Muscle layer of duodenum (tissue), 2 donors: Measurements from ENCODE around the gene ZNF85.
"Not testable (repeated sequence)": the region's sequence is repeated elsewhere in the genome, so short reads cannot be mapped to it uniquely, and the experiment has no call there.

Source experiments
- H3K27ac ChIP-seq: one replicate; pipeline ENCODE4 v1.7.0; 2013; ENCODE audit warnings: mild to moderate bottlenecking, low read length
- H3K27me3 ChIP-seq: one replicate; pipeline ENCODE4 v1.7.0; 2013; ENCODE audit warnings: low read depth, mild to moderate bottlenecking, control low read depth, low read length
- H3K36me3 ChIP-seq, 2 donors: one replicate each; pipeline ENCODE4 v1.7.0; 2013; ENCODE audit warnings: low read length in 2 of 2, control low read depth in 1 of 2, mild to moderate bottlenecking in 1 of 2; ENCODE audit not compliant: insufficient read depth in 2 of 2, control insufficient read depth in 1 of 2
- H3K4me1 ChIP-seq, 2 donors: one replicate each; pipeline ENCODE4 v1.7.0; 2013; ENCODE audit warnings: low read length in 2 of 2, mild to moderate bottlenecking in 2 of 2, control low read depth in 1 of 2, moderate library complexity in 1 of 2; ENCODE audit not compliant: insufficient read depth in 2 of 2, control insufficient read depth in 1 of 2
- H3K4me3 ChIP-seq, 2 donors: one replicate each; pipeline ENCODE4 v1.7.0; 2013; ENCODE audit warnings: low read length in 2 of 2, low read depth in 1 of 2, mild to moderate bottlenecking in 1 of 2
- H3K9me3 ChIP-seq, 2 donors: one replicate each; pipeline ENCODE4 v1.7.0; 2013; ENCODE audit warnings: low read length in 2 of 2, control low read depth in 1 of 2, mild to moderate bottlenecking in 1 of 2; ENCODE audit not compliant: control insufficient read depth in 1 of 2
- donor health status: healthy.

Gene ZNF85

DNA sequence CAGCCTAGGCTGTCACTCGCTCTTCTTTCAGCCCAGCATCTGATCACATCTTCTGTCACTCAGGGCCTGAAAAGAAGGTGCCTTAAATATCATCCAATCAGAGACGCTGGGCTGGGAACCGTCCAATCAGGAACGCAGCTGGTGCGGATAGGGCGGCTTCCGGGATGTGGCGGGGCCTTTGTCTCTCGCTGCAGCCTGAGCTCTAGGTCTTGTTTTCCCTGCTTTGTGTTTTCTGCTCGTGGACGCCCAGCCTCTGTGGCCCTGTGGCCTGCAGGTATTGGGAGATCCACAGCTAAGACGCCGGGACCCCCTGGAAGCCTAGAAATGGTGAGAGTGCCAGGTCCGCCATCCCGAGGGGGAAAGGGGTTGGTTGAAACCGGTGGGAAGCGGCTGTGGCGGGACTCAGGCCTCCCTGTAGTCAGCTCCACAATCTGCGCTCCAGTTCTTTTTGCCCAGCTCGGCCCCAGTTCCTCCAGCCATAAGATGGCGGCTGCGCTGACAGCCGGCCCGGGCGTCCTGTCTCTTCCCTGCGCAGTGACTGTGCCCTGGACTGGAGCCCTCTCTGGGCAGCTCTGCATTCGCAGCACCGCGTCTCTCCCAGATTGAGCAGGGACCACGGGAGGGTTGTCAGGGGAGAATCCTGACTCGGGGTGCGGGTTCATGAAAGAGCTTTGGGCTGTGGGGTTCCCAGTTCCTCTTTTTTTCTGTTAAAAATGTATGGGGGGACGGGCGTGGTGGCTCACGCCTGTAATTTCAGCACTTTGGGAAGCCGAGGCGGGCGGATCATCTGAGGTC lies at the start of gene ZNF85:
ZNF85 (plus strand) TSS at position 175 of the 795 bp plus-strand sequence; CDS start at position 325, 150 bp downstream.
- Histone ChIP-seq H3K27me3 (no peaks in the 10 kb centered on the region), H3K36me3 (peaks cover 0 to 9% of the 10 kb centered on the region in 2 donors), H3K4me3 (peak within 1 kb of the TSS; percentile 76 to 91), H3K27ac (peak within 1 kb of the TSS; percentile 39), H3K4me1 (peaks cover 0 to 4% of the 10 kb centered on the region in 2 donors), H3K9me3 (no peaks in the 10 kb centered on the region)

DNA sequence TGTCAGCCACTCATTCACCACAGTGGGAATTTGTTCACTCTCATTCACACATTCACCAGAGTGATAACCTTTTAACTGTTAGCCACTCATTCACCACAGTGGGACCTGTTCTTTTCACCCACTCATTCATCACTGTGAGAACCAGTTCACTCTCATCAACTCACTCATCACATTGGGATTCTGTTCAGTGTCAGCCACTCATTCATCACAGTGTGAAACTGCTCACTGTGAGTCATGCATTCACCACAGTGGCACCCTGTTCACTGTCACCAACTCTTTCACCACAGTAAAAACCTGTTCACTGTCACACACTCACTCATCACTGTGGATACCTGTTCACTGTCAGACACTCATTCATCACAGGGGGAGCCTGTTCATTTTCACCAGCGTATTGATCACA lies 43.5 kb upstream of the ZNF85 start:
- Histone ChIP-seq H3K4me1 (no peaks in the 10 kb centered on the region), H3K27ac (no peak overlapping the region), H3K36me3 (no peaks in the 10 kb centered on the region), H3K9me3 (peaks cover 6 to 55% of the 10 kb centered on the region in 2 donors), H3K4me3 (no peak overlapping the region), H3K27me3 (no peaks in the 10 kb centered on the region)

DNA sequence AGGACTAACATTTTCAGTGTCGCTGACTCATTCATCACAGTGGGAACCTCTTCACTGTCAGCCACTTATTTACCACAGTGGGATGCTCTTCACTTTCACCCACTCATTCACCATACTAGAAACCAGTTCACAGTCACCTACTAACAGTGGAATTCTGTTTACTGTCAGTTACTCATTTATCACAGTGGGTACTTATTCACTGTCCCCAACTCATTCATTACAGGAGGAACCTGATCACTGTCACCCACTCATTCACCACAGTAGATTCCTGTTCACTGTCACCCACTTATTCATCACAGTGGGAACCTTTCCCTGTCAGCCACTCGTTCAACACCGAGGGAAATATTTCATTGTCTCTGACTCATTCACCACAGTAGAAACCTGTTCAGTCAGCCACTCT lies 10.1 kb upstream of the ZNF85 start:
- Histone ChIP-seq H3K4me1 (no peaks in the 10 kb centered on the region), H3K9me3 (peaks cover 3 to 13% of the 10 kb centered on the region in 2 donors), H3K4me3 (no peak overlapping the region), H3K27ac (no peak overlapping the region), H3K27me3 (no peaks in the 10 kb centered on the region), H3K36me3 (no peaks in the 10 kb centered on the region)

DNA sequence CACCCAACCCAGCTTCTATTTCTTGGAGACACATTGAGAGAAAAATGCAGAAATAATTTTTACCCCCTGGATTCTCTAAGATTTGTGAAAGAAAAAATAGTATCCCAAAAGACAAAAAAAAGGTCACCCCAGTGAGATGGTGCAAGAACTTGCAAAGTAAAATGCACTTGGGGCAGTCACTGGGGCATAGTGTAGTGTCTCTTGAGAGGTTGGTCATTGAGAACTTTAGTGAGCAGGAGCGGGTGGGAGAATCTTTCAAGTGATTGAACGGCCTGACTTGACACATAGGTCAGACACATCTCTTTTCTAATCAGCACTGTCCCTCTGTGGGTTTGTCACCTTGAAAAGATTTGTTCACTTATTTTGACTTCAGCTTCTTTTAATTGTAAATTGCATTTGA lies 2.4 kb downstream of the ZNF85 start:
- Histone ChIP-seq H3K4me3 (no peak overlapping the region), H3K27ac (no peak overlapping the region), H3K36me3 (peaks cover 0 to 14% of the 10 kb centered on the region in 2 donors), H3K9me3 (no peaks in the 10 kb centered on the region), H3K4me1 (peaks cover 0 to 4% of the 10 kb centered on the region in 2 donors), H3K27me3 (no peaks in the 10 kb centered on the region)

DNA sequence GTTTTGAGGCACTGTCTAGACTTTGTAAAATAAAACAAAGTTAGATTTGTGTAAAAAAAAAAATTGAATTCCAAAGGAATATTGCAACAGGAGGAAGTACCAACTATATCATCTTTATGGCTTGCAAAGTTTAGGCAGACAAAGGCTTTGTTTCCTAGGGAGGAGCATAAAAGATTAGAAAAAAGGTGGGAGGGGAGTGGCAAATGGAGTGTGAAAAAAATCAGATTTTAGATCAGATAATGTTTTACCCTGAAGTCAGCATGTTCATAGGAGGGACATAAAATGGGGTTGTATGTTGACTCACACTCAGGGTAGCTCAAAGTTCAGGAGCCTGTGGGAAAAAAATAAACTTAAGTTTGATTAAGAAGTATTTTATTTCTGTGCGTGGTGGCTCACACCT lies 3.7 kb downstream of the ZNF85 start:
- Histone ChIP-seq H3K27ac (no peak overlapping the region), H3K9me3 (no peaks in the 10 kb centered on the region), H3K36me3 (peaks cover 0 to 14% of the 10 kb centered on the region in 2 donors), H3K4me1 (peaks cover 0 to 4% of the 10 kb centered on the region in 2 donors), H3K4me3 (no peak overlapping the region), H3K27me3 (no peaks in the 10 kb centered on the region)

DNA sequence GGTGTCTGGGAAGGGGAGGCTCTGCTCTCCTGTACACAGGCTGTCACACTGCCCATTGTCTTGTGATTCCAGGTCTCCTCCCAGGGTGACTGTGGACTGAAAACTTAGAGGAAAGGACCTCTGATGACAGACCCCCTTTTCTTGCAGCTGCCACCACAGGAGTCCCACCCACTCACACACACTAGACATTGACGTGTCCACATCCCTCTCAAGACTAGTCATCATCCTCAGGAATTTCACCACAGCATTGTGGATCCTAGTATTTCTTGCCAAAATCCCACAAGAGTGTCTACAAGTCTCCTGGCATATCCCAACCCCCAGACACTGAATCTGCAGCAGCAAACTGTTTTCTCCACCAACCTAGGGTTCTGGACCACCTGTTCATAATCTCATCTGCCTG lies 5.3 kb downstream of the ZNF85 start:
- no peak overlapping the region for H3K27ac ChIP-seq
- H3K4me1 ChIP-seq: no peaks in the 10 kb centered on the region
- no peaks in the 10 kb centered on the region for H3K9me3 ChIP-seq
- H3K4me3 ChIP-seq: no peak overlapping the region
- H3K27me3 ChIP-seq: no peaks in the 10 kb centered on the region
- peaks cover 0 to 11% of the 10 kb centered on the region in 2 donors for H3K36me3 ChIP-seq

DNA sequence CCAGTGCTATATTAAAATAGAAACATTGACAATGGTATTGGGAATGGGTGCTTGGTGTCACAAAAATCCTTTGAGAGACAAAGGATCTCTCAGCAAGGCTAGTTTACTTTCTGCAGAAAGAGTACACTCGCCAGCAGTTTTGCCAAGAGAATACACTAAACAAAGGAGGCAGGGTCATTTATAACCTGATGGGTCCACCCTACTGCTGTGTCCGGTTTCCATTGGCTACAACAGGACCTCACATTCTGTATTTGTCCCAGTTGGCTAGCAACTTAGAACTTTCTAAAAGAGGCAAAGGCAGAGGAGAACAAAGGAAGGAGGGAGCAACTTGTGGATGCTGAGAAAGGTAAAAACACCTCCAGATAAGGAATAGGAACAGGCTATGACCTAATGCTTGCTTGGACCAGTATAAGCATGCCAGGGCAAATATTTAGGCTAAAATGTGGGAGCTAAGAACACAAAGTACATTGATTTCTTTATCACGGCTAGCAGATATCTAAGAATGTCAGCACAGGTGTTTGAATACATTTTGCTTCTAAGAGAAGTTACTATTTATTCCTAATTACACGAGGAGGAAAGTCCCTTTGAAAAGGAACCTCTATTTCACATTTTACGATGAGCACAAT lies 13.4 kb downstream of the ZNF85 start:
- not testable (repeated sequence) for H3K4me1 ChIP-seq, H3K9me3 ChIP-seq, H3K27ac ChIP-seq, H3K27me3 ChIP-seq, H3K4me3 ChIP-seq
- peaks cover 0 to 15% of the 10 kb centered on the region in 2 donors for H3K36me3 ChIP-seq

DNA sequence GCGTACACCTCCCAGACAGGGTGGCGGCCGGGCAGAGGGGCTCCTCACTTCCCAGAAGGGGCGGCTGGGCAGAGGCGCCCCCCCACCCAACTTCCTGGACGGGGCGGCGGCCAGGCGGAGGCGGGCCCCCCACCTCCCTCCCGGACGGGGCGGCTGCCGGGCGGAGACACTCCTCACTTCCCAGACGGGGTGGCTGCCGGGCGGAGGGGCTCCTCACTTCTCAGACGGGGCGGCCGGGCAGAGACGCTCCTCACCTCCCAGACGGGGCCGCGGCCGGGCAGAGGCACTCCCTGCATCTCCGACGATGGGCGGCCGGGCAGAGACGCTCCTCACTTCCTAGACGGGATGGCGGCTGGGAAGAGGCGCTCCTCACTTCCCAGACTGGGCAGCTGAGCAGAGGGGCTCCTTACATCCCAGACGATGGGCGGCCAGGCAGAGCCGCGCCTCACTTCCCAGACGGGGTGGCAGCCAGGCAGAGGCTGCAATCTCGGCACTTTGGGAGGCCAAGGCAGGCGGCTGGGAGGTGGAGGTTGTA lies 29.6 kb downstream of the ZNF85 start:
- H3K9me3 ChIP-seq: peaks cover 6 to 22% of the 10 kb centered on the region in 2 donors
- not testable (repeated sequence) for H3K4me1 ChIP-seq, H3K27me3 ChIP-seq, H3K4me3 ChIP-seq, H3K27ac ChIP-seq
- H3K36me3 ChIP-seq: peaks cover 8 to 18% of the 10 kb centered on the region in 2 donors

DNA sequence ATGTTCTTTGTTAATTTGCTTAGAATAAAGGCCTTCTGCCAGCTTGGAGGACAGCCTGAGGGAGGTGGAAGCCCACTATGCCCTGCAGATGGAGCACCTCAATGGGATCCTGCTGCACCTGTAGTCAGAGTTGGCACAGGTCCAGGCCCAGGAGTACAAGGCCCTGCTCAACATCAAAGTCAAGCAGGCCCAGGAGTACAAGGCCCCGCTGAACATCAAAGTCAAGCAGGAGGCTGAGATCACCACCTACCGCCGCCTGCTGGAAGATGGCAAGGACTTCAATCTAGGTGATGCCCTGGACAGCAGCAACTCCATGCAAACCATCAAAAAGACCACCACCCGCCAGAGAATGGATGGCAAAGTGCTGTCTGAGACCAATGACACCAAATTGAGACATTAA lies 41.7 kb downstream of the ZNF85 start:
- H3K36me3 ChIP-seq: no peaks in the 10 kb centered on the region
- peaks cover 0 to 6% of the 10 kb centered on the region in 2 donors for H3K9me3 ChIP-seq
- H3K4me3 ChIP-seq: no peak overlapping the region
- no peaks in the 10 kb centered on the region for H3K27me3 ChIP-seq
- no peak overlapping the region for H3K27ac ChIP-seq
- H3K4me1 ChIP-seq: no peaks in the 10 kb centered on the region

DNA sequence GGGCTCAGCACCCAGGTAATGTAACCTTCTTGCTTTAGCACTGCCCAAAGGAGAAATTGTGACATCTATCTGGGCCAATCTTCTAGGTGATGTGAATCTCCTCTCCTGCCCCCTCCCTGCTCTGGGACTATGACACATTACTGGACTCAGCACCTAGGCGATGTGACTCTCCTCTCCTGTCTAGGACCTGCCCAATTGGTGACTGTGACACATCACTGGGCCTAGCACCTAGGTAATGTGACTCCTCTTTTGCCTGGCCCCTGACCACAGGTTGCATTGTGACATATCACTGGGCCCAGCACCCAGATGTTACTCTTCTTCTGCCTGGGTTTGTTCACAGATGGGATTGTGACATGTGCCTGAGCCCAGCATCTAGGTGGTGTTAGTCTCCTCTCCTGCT lies 45.0 kb downstream of the ZNF85 start:
- Histone ChIP-seq H3K9me3 (no peaks in the 10 kb centered on the region), H3K4me1 (no peaks in the 10 kb centered on the region), H3K4me3 (no peak overlapping the region), H3K27me3 (no peaks in the 10 kb centered on the region), H3K36me3 (no peaks in the 10 kb centered on the region), H3K27ac (no peak overlapping the region)

DNA sequence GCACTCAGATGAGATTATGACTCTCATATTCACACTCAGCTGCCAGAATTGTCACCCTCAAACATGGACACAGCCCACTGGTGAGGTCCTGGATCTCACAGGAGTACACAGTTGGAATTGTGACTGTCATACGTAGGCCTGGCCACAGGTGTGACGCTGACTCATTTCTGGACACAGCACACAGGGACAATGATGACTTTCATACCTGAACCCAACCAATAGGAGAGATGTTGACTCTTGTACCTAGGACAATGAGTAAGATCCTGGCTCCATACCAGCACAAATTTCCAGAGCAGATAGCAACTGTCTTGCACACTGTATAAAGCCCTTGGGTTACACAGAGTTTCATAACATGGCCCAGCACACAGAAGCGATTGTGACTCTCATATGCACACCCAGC lies 46.4 kb downstream of the ZNF85 start:
- H3K36me3 ChIP-seq: no peaks in the 10 kb centered on the region
- H3K9me3 ChIP-seq: no peaks in the 10 kb centered on the region
- H3K27ac ChIP-seq: no peak overlapping the region
- H3K4me3 ChIP-seq: no peak overlapping the region
- H3K4me1 ChIP-seq: no peaks in the 10 kb centered on the region
- no peaks in the 10 kb centered on the region for H3K27me3 ChIP-seq
